SK-N-SH (cell line): ENCODE results near the gene SGF29. TPM values are rescaled to one million over a fixed set of nuclear protein-coding genes. Genes with fewer than 3 reads are reported as not detected.
"Not testable (repeated sequence)": the region's sequence is repeated elsewhere in the genome, so short reads cannot be mapped to it uniquely, and the experiment has no call there.

Experiments used
- CTCF ChIA-PET: fragments of 300-600, 350-600 bp; formaldehyde crosslinking; extraction: SDS; loops from one replicate; lab custom pipeline; 2021; lab: Yijun Ruan, JAX
- POLR2A ChIA-PET: fragments of 350-600 bp; sonication (Branson Sonifier 250); formaldehyde crosslinking; extraction: SDS; loops from one replicate; lab custom pipeline; 2020; ENCODE audit warnings: antibody characterized with exemption, inconsistent platforms; lab: Yijun Ruan, JAX
- DNase-seq: peaks from one replicate; pipeline ENCODE4 v3.0.0; 2012
- H2AFZ ChIP-seq: fragments of 200-600 bp; sonication (generic); 2 replicates; pipeline ENCODE4 v1.8.1; 2016; ENCODE audit warnings: antibody characterized with exemption, mild to moderate bottlenecking, low read depth
- H3F3A ChIP-seq: fragments of 200-600 bp; sonication (generic); replicated peaks from 2 replicates; pipeline ENCODE3; 2016; ENCODE audit warnings: antibody characterized with exemption, mild to moderate bottlenecking; ENCODE audit not compliant: insufficient read depth
- H3K27ac ChIP-seq, 2 experiments: fragments of 200-500 bp in 1 of 2; fragments of 200-600 bp in 1 of 2; sonication (Bioruptor generic) in 1 of 2; sonication (generic), shearing (Covaris generic) in 1 of 2; 2 replicates each; pipeline versions ENCODE4 v1.5.1 to v1.6.1; 2014 to 2016; ENCODE audit warnings: low read depth in 2 of 2, inconsistent platforms in 1 of 2, low read length in 1 of 2, mild to moderate bottlenecking in 1 of 2, mixed read lengths in 1 of 2
- H3K27me3 ChIP-seq: fragments of 200-600 bp; sonication (generic), shearing (Covaris generic); 2 replicates; pipeline ENCODE4 v1.6.1; 2016; ENCODE audit warnings: mixed run types; ENCODE audit not compliant: insufficient read depth
- H3K36me3 ChIP-seq, 2 experiments: fragments of 200-500 bp in 1 of 2; fragments of 200-600 bp in 1 of 2; sonication (Bioruptor generic) in 1 of 2; sonication (generic) in 1 of 2; replicated peaks in 1 of 2; 2 replicates each; pipeline versions ENCODE3 to v1.5.1; 2014 to 2016; ENCODE audit warnings: low read length in 1 of 2, mild to moderate bottlenecking in 1 of 2; ENCODE audit not compliant: insufficient read depth in 2 of 2, control insufficient read depth in 1 of 2
- H3K4me1 ChIP-seq, 2 experiments: fragments of 200-500 bp in 1 of 2; fragments of 200-600 bp in 1 of 2; sonication (Bioruptor generic) in 1 of 2; sonication (generic), shearing (Covaris generic) in 1 of 2; 2 replicates each; pipeline versions ENCODE4 v1.5.1 to v1.6.1; 2014 to 2016; ENCODE audit warnings: low read depth in 1 of 2, low read length in 1 of 2, mixed run types in 1 of 2; ENCODE audit not compliant: insufficient read depth in 2 of 2, control insufficient read depth in 1 of 2
- H3K4me2 ChIP-seq: fragments of 200-600 bp; sonication (generic), shearing (Covaris generic); 2 replicates; pipeline ENCODE4 v1.6.1; 2017; ENCODE audit warnings: mixed run types
- H3K4me3 ChIP-seq, 2 experiments: fragments of 200-500 bp in 1 of 2; fragments of 200-600 bp in 1 of 2; sonication (Bioruptor generic) in 1 of 2; sonication (generic), shearing (Covaris generic) in 1 of 2; 2 replicates each; pipeline versions ENCODE4 v1.5.1 to v1.8.1; 2014 to 2016; ENCODE audit warnings: low read depth in 2 of 2, inconsistent platforms in 1 of 2, low read length in 1 of 2, mild to moderate bottlenecking in 1 of 2, mixed read lengths in 1 of 2, moderate library complexity in 1 of 2
- H3K79me2 ChIP-seq: fragments of 200-600 bp; sonication (generic); 2 replicates; pipeline ENCODE4 v1.8.1; 2017; ENCODE audit warnings: mild to moderate bottlenecking; ENCODE audit not compliant: insufficient read depth
- H3K9ac ChIP-seq: fragments of 200-600 bp; sonication (generic); 2 replicates; pipeline ENCODE4 v1.6.1; 2017; ENCODE audit warnings: mixed run types
- H3K9me2 ChIP-seq: fragments of 200-600 bp; sonication (generic); 2 replicates; pipeline ENCODE4 v1.6.1; 2017; ENCODE audit warnings: mixed run types
- H3K9me3 ChIP-seq: fragments of 200-600 bp; sonication (generic); 2 replicates; pipeline ENCODE4 v1.6.1; 2017; ENCODE audit warnings: mixed run types, mild to moderate bottlenecking, moderate library complexity
- H4K20me1 ChIP-seq: fragments of 200-600 bp; sonication (generic); 2 replicates; pipeline ENCODE4 v1.6.1; 2017; ENCODE audit warnings: mild to moderate bottlenecking, mixed run types; ENCODE audit not compliant: insufficient read depth
- CTCF ChIP-seq: fragments of 200-600 bp; sonication (generic); IDR thresholded peaks from 2 replicates; pipeline ENCODE4 v1.6.1; 2017; ENCODE audit warnings: antibody characterized with exemption, mild to moderate bottlenecking, moderate library complexity
- ELF1 ChIP-seq: IDR thresholded peaks from 2 replicates; pipeline ENCODE4 v1.4.0; 2012
- EP300 ChIP-seq, 2 experiments: IDR thresholded peaks; 2 replicates each; pipeline versions ENCODE4 v1.4.0 to v1.6.1; 2012; ENCODE audit warnings: borderline replicate concordance in 1 of 2, low read depth in 1 of 2, low read length in 1 of 2
- FOSL2 ChIP-seq: IDR thresholded peaks from 2 replicates; pipeline ENCODE4 v1.4.0; 2012; ENCODE audit warnings: low read depth, mild to moderate bottlenecking, moderate library complexity, borderline replicate concordance
- FOXM1 ChIP-seq: IDR thresholded peaks from 2 replicates; pipeline ENCODE4 v1.4.0; 2012; ENCODE audit warnings: low read depth, mild to moderate bottlenecking
- JUND ChIP-seq: IDR thresholded peaks from 2 replicates; pipeline ENCODE4 v1.4.0; 2012
- MEF2A ChIP-seq: IDR thresholded peaks from 2 replicates; pipeline ENCODE4 v1.4.0; 2012; ENCODE audit warnings: low read depth, borderline replicate concordance
- POLR2AphosphoS5 ChIP-seq: IDR thresholded peaks from 2 replicates; pipeline ENCODE4 v1.6.1; 2012; ENCODE audit warnings: low read depth, low read length
- RAD21 ChIP-seq: IDR thresholded peaks from 2 replicates; pipeline ENCODE4 v1.6.1; 2012; ENCODE audit warnings: mild to moderate bottlenecking, low read length
- REST ChIP-seq: IDR thresholded peaks from 2 replicates; pipeline ENCODE4 v1.6.1; 2012; ENCODE audit warnings: mild to moderate bottlenecking, low read depth, low read length, moderate library complexity
- TCF12 ChIP-seq: IDR thresholded peaks from 2 replicates; pipeline ENCODE4 v1.4.0; 2012
- TEAD4 ChIP-seq: IDR thresholded peaks from 2 replicates; pipeline ENCODE4 v1.4.0; 2012; ENCODE audit warnings: mild to moderate bottlenecking, borderline replicate concordance; ENCODE audit not compliant: insufficient read depth
- USF2 ChIP-seq: fragments of 150-350 bp; IDR thresholded peaks from 2 replicates; pipeline ENCODE4 v1.6.1; 2017; ENCODE audit warnings: antibody characterized with exemption, low read length, low read depth, borderline replicate concordance
- YY1 ChIP-seq: IDR thresholded peaks from 2 replicates; pipeline ENCODE4 v1.4.0; 2012; ENCODE audit warnings: low read depth, mild to moderate bottlenecking
- WGBS: methylation state at CpG from one replicate; pipeline ENCODE4 v1.1.6; 2017; ENCODE audit warnings: low lambda C conversion rate; 5-methylcytosine and 5-hydroxymethylcytosine counted together
- polyA plus RNA-seq, 3 experiments: library from polyadenylated mRNA; depleted of rRNA; stranded (reverse); fragments of >200 nt; gene quantifications; 2 replicates each; pipeline ENCODE4 v1.2.3, GENCODE V29; 2012

Gene SGF29
- polyA plus RNA-seq, 1 of the 3 experiments (the other 2 are of a cell fraction) = 4.6 TPM

GRCh38 chr16:28526201-28527099 is 27.3 kb upstream of the SGF29 start:
- Histone ChIP-seq H2AFZ (no peak overlapping the region), H3K4me1 (no peaks in the 10 kb centered on the region), H3K27me3 (no peaks in the 10 kb centered on the region), H3K4me3 (no peak overlapping the region), H3F3A (no peaks in the 10 kb centered on the region), H3K79me2 (no peaks in the 10 kb centered on the region), H3K9me3 (no peaks in the 10 kb centered on the region), H3K27ac (no peak overlapping the region), H3K4me2 (no peak overlapping the region), H3K9ac (no peak overlapping the region)
- DNase-seq = no peak
- ChIA-PET POLR2A (no interaction called here), CTCF (no interaction called here)
- 72% methylated on average over 11 of the region's 11 CpGs for whole genome bisulfite sequencing
- no peak for TF ChIP-seq MEF2A
- no peak for TF ChIP-seq EP300 (IDR thresholded peaks at IDR 0.05; ENCODE audit: borderline replicate concordance in 1 of 2, low read depth in 1 of 2, low read length in 1 of 2)
- TF ChIP-seq, all 33 proteins: peak for 0
- no peaks in the 10 kb centered on the region for H3K9me2 ChIP-seq
- H4K20me1 ChIP-seq = no peaks in the 10 kb centered on the region
- H3K36me3 ChIP-seq = no peaks in the 10 kb centered on the region

GRCh38 chr16:28527100-28527785 is 26.5 kb upstream of the SGF29 start:
- POLR2A ChIA-PET, H3F3A ChIP-seq, H4K20me1 ChIP-seq, DNase-seq, H2AFZ ChIP-seq, H3K9ac ChIP-seq, H3K4me3 ChIP-seq, H3K9me3 ChIP-seq, H3K36me3 ChIP-seq, H3K9me2 ChIP-seq, H3K4me2 ChIP-seq, H3K79me2 ChIP-seq, CTCF ChIA-PET, H3K4me1 ChIP-seq, H3K27ac ChIP-seq, H3K27me3 ChIP-seq: not testable (repeated sequence)
- 87% methylated on average over 7 of the region's 7 CpGs for WGBS

GRCh38 chr16:28527985-28528384 is 25.7 kb upstream of the SGF29 start:
- Histone ChIP-seq H3F3A (no peaks in the 10 kb centered on the region), H3K9ac (no peak overlapping the region), H3K79me2 (no peaks in the 10 kb centered on the region), H3K4me1 (no peaks in the 10 kb centered on the region), H4K20me1 (no peaks in the 10 kb centered on the region), H3K9me3 (no peaks in the 10 kb centered on the region), H3K4me2 (no peak overlapping the region), H3K9me2 (no peaks in the 10 kb centered on the region), H3K27ac (no peak overlapping the region), H2AFZ (no peak overlapping the region), H3K4me3 (no peak overlapping the region), H3K27me3 (no peaks in the 10 kb centered on the region), H3K36me3 (no peaks in the 10 kb centered on the region)
- WGBS = 79% methylated on average over 5 of the region's 5 CpGs
- no peak for DNase-seq
- ChIA-PET POLR2A (no interaction called here), CTCF (no interaction called here)
- no peak for TF ChIP-seq JUND
- TF ChIP-seq TCF12 = no peak
- no peak for TF ChIP-seq FOXM1
- no peak for TF ChIP-seq USF2
- no peak for TF ChIP-seq POLR2AphosphoS5
- TF ChIP-seq TEAD4 = no peak
- no peak for TF ChIP-seq RAD21
- no peak for TF ChIP-seq REST
- no peak for TF ChIP-seq ELF1
- TF ChIP-seq CTCF = no peak
- TF ChIP-seq MEF2A = no peak
- no peak for TF ChIP-seq FOSL2
- no peak for TF ChIP-seq YY1
